DOHH2 (cell line): ENCODE measurements around the gene GNG4.

Experiments
- EZH2phosphoT487 ChIP-seq: fragments of 200-600 bp; sonication (generic); IDR thresholded peaks from 2 replicates; pipeline ENCODE4 v1.6.1; 2017; ENCODE audit warnings: borderline replicate concordance, mild to moderate bottlenecking, antibody characterized with exemption, low read length, moderate library complexity, mixed read lengths
- TF ChIP-seq, protein P1 (sequence below): fragments of 200-600 bp; sonication (generic); IDR thresholded peaks from one replicate; pipeline ENCODE4 v1.5.1; 2014; ENCODE audit warnings: antibody characterized with exemption, mild to moderate bottlenecking, low read depth, low read length; ENCODE audit not compliant: poor library complexity, severe bottlenecking

DNA sequence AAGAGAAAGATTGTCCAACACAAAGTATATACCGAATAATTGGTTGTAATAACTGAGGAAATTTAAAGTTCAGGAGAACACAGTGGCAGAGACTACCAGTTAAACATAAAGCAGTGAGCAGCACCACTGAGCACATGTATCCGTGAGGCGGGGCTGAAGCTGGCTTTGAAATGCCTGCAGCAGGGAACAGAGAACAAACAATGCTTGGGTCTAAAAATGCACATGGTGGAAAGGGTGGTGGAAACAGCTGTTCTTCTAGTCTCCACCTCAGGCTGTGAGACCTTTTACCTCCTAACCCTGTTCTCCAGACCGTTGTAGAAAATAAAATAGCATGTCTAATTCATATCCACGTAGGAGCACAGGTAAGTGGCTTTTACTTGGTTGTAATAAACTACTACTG lies 7.7 kb upstream of the GNG4 start:
- TF ChIP-seq, protein P1, sequence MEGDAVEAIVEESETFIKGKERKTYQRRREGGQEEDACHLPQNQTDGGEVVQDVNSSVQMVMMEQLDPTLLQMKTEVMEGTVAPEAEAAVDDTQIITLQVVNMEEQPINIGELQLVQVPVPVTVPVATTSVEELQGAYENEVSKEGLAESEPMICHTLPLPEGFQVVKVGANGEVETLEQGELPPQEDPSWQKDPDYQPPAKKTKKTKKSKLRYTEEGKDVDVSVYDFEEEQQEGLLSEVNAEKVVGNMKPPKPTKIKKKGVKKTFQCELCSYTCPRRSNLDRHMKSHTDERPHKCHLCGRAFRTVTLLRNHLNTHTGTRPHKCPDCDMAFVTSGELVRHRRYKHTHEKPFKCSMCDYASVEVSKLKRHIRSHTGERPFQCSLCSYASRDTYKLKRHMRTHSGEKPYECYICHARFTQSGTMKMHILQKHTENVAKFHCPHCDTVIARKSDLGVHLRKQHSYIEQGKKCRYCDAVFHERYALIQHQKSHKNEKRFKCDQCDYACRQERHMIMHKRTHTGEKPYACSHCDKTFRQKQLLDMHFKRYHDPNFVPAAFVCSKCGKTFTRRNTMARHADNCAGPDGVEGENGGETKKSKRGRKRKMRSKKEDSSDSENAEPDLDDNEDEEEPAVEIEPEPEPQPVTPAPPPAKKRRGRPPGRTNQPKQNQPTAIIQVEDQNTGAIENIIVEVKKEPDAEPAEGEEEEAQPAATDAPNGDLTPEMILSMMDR, result no peak
- no peak for TF ChIP-seq EZH2phosphoT487
